Neural progenitor cell (in vitro differentiated cells): ENCODE measurements around the gene KCP.

Experiments used
- CTCF ChIP-seq: fragments of 200-600 bp; sonication (generic); IDR thresholded peaks from 2 replicates; pipeline ENCODE4 v1.5.1; 2017; ENCODE audit warnings: antibody characterized with exemption, mild to moderate bottlenecking
- EZH2phosphoT487 ChIP-seq: fragments of 200-600 bp; sonication (generic); IDR thresholded peaks from 2 replicates; pipeline ENCODE4 v1.6.1; 2017; ENCODE audit warnings: antibody characterized with exemption

GRCh38 chr7:128840326-128841170, 70.0 kb downstream of the KCP start:
- TF ChIP-seq CTCF: no peak
- no peak for TF ChIP-seq EZH2phosphoT487
